Activated CD8-positive, alpha-beta T cell treated with anti-CD3 and anti-CD28 coated beads, Interleukin-2, amount 10 ng/mL, durations not matched to agents 7 days and 5 days (primary cell): Measurements from ENCODE around the gene SLC9A1. TPM values are rescaled to one million over a fixed set of nuclear protein-coding genes. Genes with fewer than 3 reads are reported as not detected.

Experiments used
- ATAC-seq: fragments of 150-1000 bp; cut with Tn5 transposase; one replicate; pipeline ENCODE4 v1.10.0; 2021; ENCODE audit warnings: moderate library complexity
- CTCF ChIA-PET: fragments of 350-600 bp; sonication (Branson Sonifier 250); formaldehyde crosslinking; loops from one replicate; lab custom pipeline; 2021; ENCODE audit warnings: antibody characterized with exemption; lab: Charles Lee
- POLR2A ChIA-PET: fragments of 350-600 bp; sonication (Branson Sonifier 250); formaldehyde crosslinking; loops from one replicate; lab custom pipeline; 2021; ENCODE audit warnings: antibody characterized with exemption; lab: Charles Lee
- DNase-seq: peaks from one replicate; pipeline ENCODE4 v3.0.0-alpha.2; 2020
- H3K27ac Mint-ChIP-seq: one replicate; pipeline ENCODE4 v1.8.0; 2021; ENCODE audit warnings: mild to moderate bottlenecking, mixed read lengths
- H3K27me3 Mint-ChIP-seq: one replicate; pipeline ENCODE4 v1.8.0; 2021; ENCODE audit warnings: low read depth, mixed read lengths
- H3K36me3 Mint-ChIP-seq: one replicate; pipeline ENCODE4 v1.8.0; 2021; ENCODE audit warnings: low read depth, mixed read lengths
- H3K4me1 Mint-ChIP-seq: one replicate; pipeline ENCODE4 v1.8.0; 2021; ENCODE audit warnings: low read depth, mixed read lengths
- H3K4me3 Mint-ChIP-seq: one replicate; pipeline ENCODE4 v1.8.0; 2021; ENCODE audit warnings: mild to moderate bottlenecking, mixed read lengths
- H3K9me3 Mint-ChIP-seq: one replicate; pipeline ENCODE4 v1.8.0; 2022; ENCODE audit warnings: mixed read lengths; ENCODE audit not compliant: insufficient read depth
- total RNA-seq, 2 experiments: library from RNA; stranded (reverse); gene quantifications; one replicate each; pipeline ENCODE4 v1.2.3, GENCODE V29; 2021

Gene SLC9A1
- total RNA-seq, 2 experiments from 2014 or later, result 28.3 to 29.0 TPM

DNA sequence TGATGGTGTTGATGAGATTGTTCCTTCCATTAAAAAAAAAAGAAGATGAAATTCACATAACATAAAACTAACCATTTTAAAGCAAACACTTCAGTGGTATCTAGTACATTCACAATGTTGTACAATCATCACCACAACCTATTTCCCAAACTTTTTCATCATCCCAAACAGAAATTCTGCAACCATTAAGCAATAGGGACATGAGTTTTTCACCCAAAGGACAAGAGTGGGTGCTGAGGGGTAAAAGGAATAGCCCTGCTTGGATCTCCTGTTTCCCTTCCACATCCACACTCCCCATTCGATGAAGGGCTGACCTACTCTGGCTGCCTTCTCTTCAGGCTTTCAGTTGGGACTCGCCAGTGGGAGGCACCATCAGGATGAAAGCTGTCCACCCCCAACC is 59.3 kb downstream of the SLC9A1 start:
- Mint-ChIP-seq H3K27me3 (no peaks in the 10 kb centered on the region), H3K4me3 (no peak overlapping the region), H3K27ac (no peak overlapping the region), H3K4me1 (peaks cover 21% of the 10 kb centered on the region), H3K9me3 (no peaks in the 10 kb centered on the region), H3K36me3 (no peaks in the 10 kb centered on the region)
- ChIA-PET POLR2A (no interaction called here), CTCF (interaction anchor here (1.4 to 15.2 kb wide), 2 partner anchors 50 to 205 kb away, joined by 3 to 460 read pairs; no protein-coding TSS in a partner anchor)
- DNase-seq (no peak), ATAC-seq (no peak)

DNA sequence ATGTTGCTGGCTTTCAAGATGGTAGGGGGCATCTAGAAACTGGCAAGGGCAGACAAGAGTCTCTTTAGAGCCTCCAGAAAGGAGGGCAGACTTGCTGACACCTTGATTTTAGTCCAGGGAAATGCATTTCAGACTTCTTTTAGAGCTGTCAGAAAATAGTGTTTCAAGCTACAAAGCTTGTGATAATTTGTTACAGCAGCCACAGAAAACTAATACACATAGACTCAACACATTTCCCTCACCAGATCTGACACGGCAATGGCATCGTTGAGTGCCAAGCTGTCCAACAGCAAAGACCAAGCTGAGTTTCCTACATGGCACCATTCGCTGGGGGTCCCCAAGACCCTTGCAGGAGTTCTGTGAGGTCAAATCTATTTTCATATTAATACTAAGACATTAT is 62.0 kb downstream of the SLC9A1 start:
- H3K9me3 Mint-ChIP-seq, result no peaks in the 10 kb centered on the region
- no peak overlapping the region for H3K4me3 Mint-ChIP-seq
- no peak for DNase-seq
- no peaks in the 10 kb centered on the region for H3K27me3 Mint-ChIP-seq
- peaks cover 5% of the 10 kb centered on the region for H3K4me1 Mint-ChIP-seq
- no peak for ATAC-seq
- H3K36me3 Mint-ChIP-seq, result no peaks in the 10 kb centered on the region
- H3K27ac Mint-ChIP-seq, result no peak overlapping the region
- ChIA-PET CTCF (interaction anchor here (0.7 to 15.2 kb wide), 4 partner anchors 10 to 203 kb away, joined by 3 to 460 read pairs (median 6); no protein-coding TSS in a partner anchor), POLR2A (no interaction called here)

DNA sequence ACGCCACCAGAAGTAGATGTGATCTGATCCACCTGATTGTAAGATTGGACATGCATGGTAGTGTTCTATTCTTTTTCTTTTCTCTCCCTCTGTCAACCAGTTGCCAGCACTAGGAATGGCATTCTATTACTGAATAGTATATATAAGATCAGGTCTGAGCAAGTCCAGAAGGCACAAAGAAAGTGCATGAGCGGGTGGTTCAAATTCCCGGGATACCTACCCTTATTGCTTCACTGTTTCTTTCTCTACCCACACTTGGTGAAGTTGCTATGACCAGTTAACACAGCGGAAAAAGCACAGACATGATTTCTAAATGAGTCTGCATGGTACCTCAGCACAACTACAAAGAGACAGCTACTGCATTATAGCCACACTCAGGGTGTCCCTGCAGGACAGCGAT is 64.0 kb downstream of the SLC9A1 start:
- H3K27me3 Mint-ChIP-seq, result no peaks in the 10 kb centered on the region
- no peak overlapping the region for H3K4me3 Mint-ChIP-seq
- ChIA-PET CTCF (interaction anchor here (1.9 to 15.2 kb wide), 2 partner anchors 11 to 46 kb away, joined by 6 to 460 read pairs; no protein-coding TSS in a partner anchor), POLR2A (no interaction called here)
- H3K27ac Mint-ChIP-seq, result no peak overlapping the region
- no peaks in the 10 kb centered on the region for H3K36me3 Mint-ChIP-seq
- H3K9me3 Mint-ChIP-seq, result no peaks in the 10 kb centered on the region
- DNase-seq (no peak), ATAC-seq (no peak)
- no peaks in the 10 kb centered on the region for H3K4me1 Mint-ChIP-seq

DNA sequence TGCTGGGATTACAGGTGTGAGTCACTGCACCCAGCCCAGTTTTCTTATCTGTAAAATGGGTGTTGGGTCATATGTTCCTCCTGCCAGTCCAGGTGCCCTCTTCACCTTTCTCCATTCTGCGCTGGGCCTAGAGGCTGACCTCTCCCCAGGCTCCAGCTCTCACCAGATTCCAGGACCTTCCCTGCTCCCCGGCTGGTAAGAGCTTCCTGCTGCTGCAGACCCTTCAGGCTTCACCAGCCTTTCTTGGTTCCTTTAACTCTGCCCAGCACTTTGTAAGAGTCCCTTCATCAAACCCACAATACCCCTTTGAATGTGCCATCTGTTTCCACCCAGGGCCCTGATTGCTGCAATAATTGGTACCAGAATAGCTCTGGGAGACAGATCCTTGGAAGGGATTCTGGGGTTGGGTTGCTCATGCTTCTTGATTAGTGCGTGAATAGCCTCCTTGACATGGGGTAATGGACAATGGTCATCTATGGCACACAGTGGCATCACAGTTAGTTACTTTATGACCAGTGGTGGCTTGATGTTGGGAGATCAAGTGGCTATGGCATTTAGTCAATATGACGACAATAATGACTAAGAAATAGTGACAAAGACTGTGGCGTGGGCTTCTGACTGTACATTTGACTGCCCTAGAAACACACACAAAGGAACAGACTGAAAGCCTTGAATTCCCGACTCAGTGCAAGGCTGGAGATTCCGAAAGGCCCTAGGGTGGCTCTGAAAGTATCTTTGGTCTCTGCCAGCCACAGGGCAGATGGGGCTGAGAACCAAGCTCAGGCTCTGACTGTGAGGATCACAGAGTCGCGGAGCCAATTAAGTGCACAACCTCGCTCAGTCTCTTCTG is 67.3 kb downstream of the SLC9A1 start:
- Mint-ChIP-seq H3K27ac (no peak overlapping the region), H3K9me3 (no peaks in the 10 kb centered on the region), H3K4me1 (no peaks in the 10 kb centered on the region), H3K36me3 (no peaks in the 10 kb centered on the region), H3K4me3 (no peak overlapping the region), H3K27me3 (peaks cover 6% of the 10 kb centered on the region)
- no peak for ATAC-seq
- ChIA-PET POLR2A (no interaction called here), CTCF (interaction anchor here (1.4 kb wide), 1 partner anchor 42 kb away, joined by 4 read pairs; no protein-coding TSS in a partner anchor)
- no peak for DNase-seq

DNA sequence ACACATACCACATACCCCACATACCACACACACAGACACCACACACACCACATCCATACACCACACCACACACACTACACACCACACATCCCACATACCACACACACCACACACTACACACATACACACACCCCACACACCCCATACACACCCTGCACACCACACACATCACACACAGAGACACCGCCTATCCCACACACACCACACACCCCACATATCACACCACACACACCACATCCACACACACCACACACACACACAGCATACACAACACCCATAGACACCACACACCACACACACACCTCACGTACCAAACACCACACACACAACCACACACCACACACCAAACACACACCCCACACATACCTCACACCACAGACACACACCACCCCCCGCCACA is 68.3 kb downstream of the SLC9A1 start:
- POLR2A ChIA-PET, result no interaction called here
- Mint-ChIP-seq H3K4me3 (peak overlapping the region; percentile 15), H3K9me3 (no peaks in the 10 kb centered on the region), H3K27ac (peak overlapping the region; percentile 49), H3K4me1 (no peaks in the 10 kb centered on the region), H3K27me3 (peaks cover 6% of the 10 kb centered on the region), H3K36me3 (no peaks in the 10 kb centered on the region)
- CTCF ChIA-PET, result interaction anchor here (1.0 to 1.4 kb wide), 2 partner anchors 41 kb away, joined by 3 to 4 read pairs; no protein-coding TSS in a partner anchor
- ATAC-seq (no peak), DNase-seq (no peak)

DNA sequence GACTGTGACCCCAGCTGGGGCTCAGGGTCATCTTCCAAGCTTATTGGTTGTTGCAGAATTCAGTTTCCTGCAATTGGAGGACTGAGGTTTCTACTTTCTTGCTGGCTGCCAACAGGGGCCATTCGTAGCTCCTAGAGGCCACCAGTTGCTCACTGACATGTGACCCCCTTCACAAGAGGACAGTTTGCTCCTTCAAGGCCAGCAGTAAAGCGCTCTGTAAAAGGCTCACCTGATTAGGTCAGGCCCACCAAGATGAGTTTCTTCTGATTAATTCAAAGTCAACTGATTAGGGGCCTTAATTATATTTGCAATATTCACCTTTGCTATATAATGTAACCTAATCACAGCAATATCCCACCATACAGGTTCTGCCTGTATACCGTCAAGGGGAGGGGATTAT is 68.9 kb downstream of the SLC9A1 start:
- ATAC-seq (no peak), DNase-seq (no peak)
- CTCF ChIA-PET, result interaction anchor here (0.9 to 1.0 kb wide), 2 partner anchors 40 to 41 kb away, joined by 3 read pairs; no protein-coding TSS in a partner anchor
- Mint-ChIP-seq H3K4me3 (no peak overlapping the region), H3K27me3 (peaks cover 6% of the 10 kb centered on the region), H3K9me3 (no peaks in the 10 kb centered on the region), H3K27ac (peak overlapping the region; percentile 49), H3K36me3 (no peaks in the 10 kb centered on the region), H3K4me1 (no peaks in the 10 kb centered on the region)
- POLR2A ChIA-PET, result no interaction called here

DNA sequence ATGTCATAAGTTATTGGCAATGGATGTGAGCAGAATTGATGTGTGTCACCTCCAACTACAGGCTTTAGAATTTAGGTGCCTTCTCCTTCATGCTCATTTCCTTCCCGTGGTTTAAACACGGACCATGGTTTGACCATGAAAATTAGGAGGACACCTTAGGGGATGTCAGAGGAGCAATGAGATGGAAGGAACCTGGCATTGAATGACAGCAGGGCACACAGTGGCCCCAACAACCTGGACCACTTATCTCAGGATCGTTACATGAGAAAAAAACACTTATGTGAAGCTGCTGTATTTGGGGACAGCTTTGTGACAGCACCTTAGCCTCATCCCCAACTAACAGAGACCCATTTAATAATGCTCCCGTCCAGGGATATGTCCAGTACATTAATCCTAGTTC is 70.8 kb downstream of the SLC9A1 start:
- no peak for ATAC-seq
- CTCF ChIA-PET, result interaction anchor here (0.8 to 1.4 kb wide), 3 partner anchors 19 to 39 kb away, joined by 3 to 5 read pairs (median 4); no protein-coding TSS in a partner anchor

DNA sequence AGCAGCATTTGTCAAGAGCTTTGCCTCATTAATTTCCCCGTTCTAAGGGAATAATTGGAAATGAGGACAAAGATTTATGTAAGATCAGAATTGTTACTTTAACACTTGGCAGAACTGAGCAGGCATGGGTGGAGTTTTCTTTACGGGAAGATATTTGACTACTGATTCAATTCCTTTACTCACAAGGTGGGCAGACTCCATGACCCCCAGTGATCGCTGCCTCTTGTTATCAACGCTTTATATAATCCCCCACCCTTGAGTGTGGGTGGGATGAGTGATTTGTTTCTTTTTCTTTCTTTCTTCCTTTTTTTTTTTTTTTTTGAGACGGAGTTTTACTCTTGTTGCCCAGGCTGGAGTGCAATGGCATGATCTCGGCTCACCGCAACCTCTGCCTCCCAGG is 77.0 kb downstream of the SLC9A1 start:
- DNase-seq (no peak), ATAC-seq (no peak)
- Mint-ChIP-seq H3K4me3 (no peak overlapping the region), H3K36me3 (no peaks in the 10 kb centered on the region), H3K4me1 (no peaks in the 10 kb centered on the region), H3K27ac (no peak overlapping the region), H3K9me3 (no peaks in the 10 kb centered on the region), H3K27me3 (peaks cover 6% of the 10 kb centered on the region)
- ChIA-PET CTCF (interaction anchor here (1.1 to 1.2 kb wide), 2 partner anchors 80 to 220 kb away, joined by 3 to 4 read pairs; no protein-coding TSS in a partner anchor), POLR2A (no interaction called here)

More for the DNA sequence above, 70.8 kb downstream of the SLC9A1 start:
- no peak for DNase-seq
- Mint-ChIP-seq H3K4me1 (no peaks in the 10 kb centered on the region), H3K4me3 (no peak overlapping the region), H3K36me3 (no peaks in the 10 kb centered on the region), H3K9me3 (no peaks in the 10 kb centered on the region), H3K27me3 (peaks cover 9% of the 10 kb centered on the region), H3K27ac (no peak overlapping the region)
- POLR2A ChIA-PET, result no interaction called here

DNA sequence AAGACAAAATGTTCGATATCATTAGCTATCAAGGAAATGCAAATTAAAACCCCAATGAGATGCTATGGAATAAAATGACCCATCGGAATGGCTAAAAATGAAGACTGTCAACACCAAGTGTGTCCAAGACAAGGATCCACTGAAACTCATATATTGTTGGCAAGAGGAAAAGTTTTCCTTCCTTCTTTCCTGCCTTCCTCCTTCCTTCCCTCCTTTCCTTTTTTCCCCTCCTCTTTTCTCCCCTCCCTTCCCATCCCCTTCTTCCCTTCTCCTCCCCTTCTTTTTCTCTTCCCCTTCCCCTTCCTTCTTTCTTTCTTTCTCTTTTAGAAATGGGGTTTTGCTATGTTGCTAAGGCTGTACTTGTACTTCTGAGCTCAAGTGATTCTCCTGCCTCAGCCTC is 78.1 kb downstream of the SLC9A1 start:
- Mint-ChIP-seq H3K4me1 (no peaks in the 10 kb centered on the region), H3K27me3 (peaks cover 6% of the 10 kb centered on the region), H3K4me3 (no peak overlapping the region), H3K9me3 (no peaks in the 10 kb centered on the region), H3K36me3 (no peaks in the 10 kb centered on the region), H3K27ac (no peak overlapping the region)
- ChIA-PET POLR2A (no interaction called here), CTCF (interaction anchor here (0.8 to 1.9 kb wide), 5 partner anchors 15 to 221 kb away, joined by 3 to 11 read pairs (median 4); no protein-coding TSS in a partner anchor)
- ATAC-seq (no peak), DNase-seq (no peak)

DNA sequence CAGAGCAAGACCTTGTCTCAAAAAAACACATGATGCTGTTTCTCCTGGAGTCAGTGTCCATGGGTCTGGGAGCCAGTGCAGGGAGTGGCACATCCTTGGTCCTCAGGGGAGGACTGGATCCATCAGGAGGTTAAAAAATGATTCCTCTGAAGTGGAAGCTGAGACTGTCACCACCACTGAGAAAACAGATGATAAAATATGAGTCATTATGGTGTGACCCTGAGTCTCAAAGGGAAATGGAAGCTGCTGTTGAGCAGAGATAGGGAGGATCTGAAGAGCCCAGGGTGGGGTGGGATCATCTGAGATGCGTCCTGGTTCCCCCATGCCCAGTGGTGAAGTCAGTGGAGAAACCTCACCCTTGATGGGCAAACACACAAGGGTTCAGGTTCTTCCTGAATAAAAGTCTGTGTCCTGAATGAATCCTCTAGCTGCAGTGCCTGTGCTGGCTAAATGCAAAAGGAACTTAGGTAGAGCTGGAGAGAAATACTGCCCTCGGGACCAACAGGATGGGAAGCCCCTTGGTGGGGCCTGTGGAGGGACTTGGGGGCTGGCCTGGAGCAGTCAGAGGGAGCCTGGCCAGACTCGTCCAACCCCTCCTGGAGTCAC is 80.6 kb downstream of the SLC9A1 start:
- Mint-ChIP-seq H3K36me3 (no peaks in the 10 kb centered on the region), H3K9me3 (no peaks in the 10 kb centered on the region), H3K4me3 (no peak overlapping the region), H3K4me1 (no peaks in the 10 kb centered on the region), H3K27ac (no peak overlapping the region), H3K27me3 (peaks cover 5% of the 10 kb centered on the region)
- CTCF ChIA-PET, result interaction anchor here (1.6 kb wide), 1 partner anchor 24 kb away, joined by 6 read pairs; no protein-coding TSS in a partner anchor
- ATAC-seq (no peak), DNase-seq (no peak)
- POLR2A ChIA-PET, result no interaction called here

DNA sequence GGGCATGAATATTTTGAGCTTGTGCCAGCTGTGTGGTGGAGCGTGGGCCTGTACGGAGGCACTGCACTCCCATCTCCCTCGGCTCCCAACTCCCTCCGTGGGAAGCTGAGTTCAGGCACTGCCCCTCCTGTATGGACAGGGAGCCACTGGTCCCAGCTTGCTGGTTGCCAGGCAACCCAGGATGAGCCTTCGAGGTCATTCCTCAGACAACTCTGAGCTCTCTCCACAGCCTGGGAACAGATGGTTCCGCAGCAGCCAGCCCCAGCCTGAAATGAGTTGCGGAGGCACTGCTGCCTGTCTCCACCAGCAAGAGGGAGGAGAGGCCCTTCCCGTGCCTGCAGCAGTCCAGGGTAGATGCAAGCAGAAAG is 83.9 kb downstream of the SLC9A1 start:
- Mint-ChIP-seq H3K36me3 (no peaks in the 10 kb centered on the region), H3K4me3 (no peak overlapping the region), H3K27ac (no peak overlapping the region), H3K9me3 (no peaks in the 10 kb centered on the region), H3K27me3 (peaks cover 10% of the 10 kb centered on the region), H3K4me1 (no peaks in the 10 kb centered on the region)
- ATAC-seq, result no peak
- CTCF ChIA-PET, result interaction anchor here (5.1 kb wide), 1 partner anchor 25 kb away, joined by 33 read pairs; no protein-coding TSS in a partner anchor
- DNase-seq, result no peak
- POLR2A ChIA-PET, result no interaction called here
